NCI-H1930 (cell line): ENCODE data around the gene POC5.
"Not testable (repeated sequence)": the region's sequence is repeated elsewhere in the genome, so short reads cannot be mapped to it uniquely, and the experiment has no call there.

Source experiments
- DNase-seq, 2 experiments: peaks; one replicate each; lab custom pipeline; 2025; lab: John Stamatoyannopoulos, UW

POC5 gene

DNA sequence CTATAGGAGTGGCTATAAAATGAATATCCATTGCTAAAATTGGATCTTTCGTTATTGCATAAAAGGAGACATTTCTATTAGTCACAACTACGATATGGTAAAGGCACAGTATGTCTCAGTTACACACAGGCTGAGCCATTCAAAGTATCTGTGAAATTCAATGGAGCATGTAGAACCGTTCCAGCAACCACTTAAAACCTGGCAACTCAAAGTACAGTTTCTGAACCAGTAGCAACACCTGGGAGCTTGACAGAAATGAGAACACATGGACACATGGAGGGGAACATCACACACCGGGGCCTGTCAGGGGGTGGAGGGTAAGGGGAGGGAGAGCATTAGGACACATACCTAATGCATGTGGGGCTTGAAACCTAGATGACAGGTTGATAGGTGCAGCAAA is 15.4 kb downstream of the POC5 start:
- DNase-seq: no peak

DNA sequence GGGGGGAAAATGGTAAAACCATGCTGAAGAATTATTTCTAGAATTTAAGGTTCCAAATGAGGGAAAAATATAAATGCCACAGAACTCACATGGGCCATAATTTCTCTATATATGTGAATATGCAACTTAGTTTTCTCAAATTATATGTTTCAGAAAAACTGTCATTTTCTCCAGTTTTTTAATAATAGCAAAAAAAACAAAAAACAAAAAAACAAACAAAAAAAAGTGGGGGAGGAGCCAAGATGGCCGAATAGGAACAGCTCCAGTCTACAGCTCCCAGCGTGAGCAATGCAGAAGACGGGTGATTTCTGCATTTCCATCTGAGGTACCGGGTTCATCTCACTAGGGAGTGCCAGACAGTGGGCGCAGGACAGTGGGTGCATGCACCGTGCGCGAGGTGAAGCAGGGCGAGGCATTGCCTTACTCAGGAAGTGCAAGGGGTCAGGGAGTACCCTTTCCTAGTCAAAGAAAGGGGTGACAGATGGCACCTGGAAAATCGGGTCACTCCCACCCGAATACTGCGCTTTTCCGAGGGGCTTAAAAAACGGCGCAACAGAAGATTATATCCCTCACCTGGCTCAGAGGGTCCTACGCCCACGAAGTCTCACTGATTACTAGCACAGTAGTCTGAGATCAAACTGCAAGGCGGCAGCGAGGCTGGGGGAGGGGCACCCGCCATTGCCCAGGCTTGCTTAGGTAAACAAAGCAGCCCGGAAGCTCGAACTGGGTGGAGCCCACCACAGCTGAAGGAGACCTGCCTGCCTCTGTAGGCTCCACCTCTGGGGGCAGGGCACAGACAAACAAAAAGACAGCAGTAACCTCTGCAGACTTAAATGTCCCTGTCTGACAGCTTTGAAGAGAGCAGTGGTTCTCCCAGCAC is 21.5 kb downstream of the POC5 start:
- not testable (repeated sequence) for DNase-seq

- DNase-seq: no peak
Observed at GRCh38 chr5:75694781-75695180, 22.5 kb downstream of the POC5 start.

DNA sequence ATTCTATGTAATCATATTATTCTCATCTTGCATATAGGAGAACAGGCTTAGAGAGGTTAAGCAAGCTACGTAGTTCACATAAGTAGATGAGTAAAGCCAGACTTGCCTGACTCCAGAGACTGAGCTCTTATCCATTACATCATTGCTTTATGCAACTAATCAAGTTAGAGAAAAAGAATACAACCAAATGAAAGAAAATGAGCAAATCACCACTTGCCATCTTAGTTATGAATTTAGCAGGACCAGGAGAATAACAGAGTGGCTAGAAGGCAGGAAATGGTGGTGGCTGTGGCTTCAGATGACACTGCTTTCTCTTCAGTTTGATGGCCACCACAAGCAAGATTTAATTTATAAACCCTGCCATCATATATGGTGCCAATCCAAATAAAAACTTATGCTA is 26.6 kb downstream of the POC5 start:
- DNase-seq: no peak

GRCh38 chr5:75686480-75686879 is 30.8 kb downstream of the POC5 start:
- no peak for DNase-seq

DNA sequence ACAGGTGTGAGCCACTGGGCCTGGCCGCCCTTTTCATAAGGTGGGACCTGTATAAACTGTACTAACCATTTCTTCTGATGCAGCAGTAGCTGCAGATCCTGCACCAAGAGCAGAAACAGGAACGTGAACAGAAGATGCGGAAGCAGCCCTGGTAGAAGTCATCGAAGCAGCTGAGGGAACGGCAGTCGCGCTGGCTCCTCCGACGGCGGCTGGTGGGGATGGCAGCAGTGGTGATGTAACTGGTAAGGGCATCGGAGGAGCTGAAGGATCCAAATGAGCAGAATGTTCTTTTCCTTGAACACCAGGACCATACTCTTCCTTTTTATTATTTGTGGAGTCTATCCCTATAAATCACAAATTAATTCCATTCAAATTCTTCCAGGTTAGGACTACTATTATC is 32.1 kb downstream of the POC5 start:
- DNase-seq: no peak

DNA sequence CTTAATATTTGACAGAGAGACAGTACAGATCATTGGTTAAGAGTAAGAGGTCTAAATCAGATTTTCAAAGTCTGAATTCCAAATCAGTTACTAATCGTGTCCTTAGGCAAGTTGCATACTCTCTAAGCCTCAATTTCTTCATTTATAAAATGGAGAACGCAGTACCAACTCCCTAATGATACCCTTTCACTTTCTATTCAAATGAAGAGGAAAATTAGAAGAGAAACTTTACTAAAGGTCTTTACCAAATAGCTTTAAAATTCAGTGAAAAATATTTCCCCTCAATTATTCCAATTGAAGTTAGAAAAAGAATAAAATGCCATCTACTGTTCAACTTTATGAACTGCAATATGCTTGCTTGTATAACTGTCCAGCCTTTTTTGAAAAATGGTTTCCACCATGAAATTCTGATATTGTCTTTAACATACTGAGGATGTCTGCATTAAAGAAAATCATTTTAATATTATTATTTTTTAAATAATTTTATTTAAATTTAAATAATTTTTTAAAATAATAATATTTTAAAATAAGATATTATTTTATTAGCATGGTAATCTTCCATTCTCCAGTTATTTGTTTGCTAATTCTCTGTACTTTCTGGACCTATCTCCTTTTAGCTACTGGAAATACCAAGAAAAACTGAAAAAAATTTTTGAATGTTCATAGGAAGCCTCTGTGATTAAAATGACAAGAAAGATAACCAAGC is 36.0 kb downstream of the POC5 start:
- no peak for DNase-seq

DNA sequence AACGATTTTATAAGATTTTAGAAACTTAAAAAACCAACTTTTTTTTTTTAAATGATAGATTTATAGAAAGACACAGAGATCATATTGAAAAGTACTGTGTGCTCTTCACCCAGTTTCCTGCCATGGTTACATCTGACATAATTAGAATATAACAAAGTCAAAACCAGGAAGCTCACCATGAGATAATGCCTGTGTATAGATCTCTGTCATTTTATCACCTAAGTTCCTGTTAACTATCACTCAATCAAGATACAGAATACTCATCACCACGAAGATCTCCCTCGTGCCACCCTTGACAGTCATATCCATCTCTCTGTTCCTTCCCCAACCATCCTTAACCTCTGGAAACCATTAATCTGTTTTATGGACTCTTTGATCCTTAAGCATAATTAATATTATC is 39.1 kb downstream of the POC5 start:
- DNase-seq: no peak

- DNase-seq: no peak
Observed at GRCh38 chr5:75677607-75678006, 39.6 kb downstream of the POC5 start.

DNA sequence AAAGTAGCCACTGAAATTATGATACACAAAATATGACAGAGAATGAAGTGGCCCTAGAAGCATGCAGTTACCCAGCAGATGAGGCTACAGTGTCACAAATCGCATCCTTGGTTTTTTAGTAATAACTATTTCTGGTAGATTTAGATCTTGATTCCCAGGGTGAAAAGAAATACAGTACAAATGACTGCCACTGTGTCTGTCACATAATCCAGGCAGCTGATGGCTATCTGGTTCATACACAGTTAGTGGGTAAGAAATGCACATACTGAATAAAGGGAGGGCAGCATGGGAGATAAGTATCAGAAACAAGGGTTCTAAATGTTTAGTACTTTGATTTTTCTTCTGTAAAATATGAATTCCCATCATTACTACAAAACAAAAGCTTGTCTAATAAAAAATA is 41.5 kb downstream of the POC5 start:
- DNase-seq: no peak

- no peak for DNase-seq
Observed at GRCh38 chr5:75672616-75673015, 44.6 kb downstream of the POC5 start.

GRCh38 chr5:75671506-75671905 is 45.7 kb downstream of the POC5 start:
- DNase-seq: no peak

DNA sequence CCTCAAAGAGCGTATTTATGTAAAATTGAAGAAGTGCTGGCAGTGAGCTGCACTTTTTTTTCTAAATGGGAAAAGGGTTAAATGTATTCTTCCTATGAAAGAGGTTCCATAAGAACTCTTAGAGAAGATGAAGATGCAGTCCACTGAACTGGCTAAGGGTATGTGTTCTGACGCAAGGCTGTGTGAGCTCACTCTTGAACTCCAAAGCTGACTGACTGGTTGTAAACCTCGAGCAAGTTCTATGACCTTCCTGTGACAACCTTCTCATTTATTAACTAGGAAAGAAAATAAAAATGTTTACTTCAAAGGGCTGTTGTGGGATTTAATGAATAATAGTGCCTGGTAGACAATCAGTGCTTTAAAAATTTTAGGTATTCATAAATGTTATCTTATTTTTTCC is 46.7 kb downstream of the POC5 start:
- no peak for DNase-seq

DNA sequence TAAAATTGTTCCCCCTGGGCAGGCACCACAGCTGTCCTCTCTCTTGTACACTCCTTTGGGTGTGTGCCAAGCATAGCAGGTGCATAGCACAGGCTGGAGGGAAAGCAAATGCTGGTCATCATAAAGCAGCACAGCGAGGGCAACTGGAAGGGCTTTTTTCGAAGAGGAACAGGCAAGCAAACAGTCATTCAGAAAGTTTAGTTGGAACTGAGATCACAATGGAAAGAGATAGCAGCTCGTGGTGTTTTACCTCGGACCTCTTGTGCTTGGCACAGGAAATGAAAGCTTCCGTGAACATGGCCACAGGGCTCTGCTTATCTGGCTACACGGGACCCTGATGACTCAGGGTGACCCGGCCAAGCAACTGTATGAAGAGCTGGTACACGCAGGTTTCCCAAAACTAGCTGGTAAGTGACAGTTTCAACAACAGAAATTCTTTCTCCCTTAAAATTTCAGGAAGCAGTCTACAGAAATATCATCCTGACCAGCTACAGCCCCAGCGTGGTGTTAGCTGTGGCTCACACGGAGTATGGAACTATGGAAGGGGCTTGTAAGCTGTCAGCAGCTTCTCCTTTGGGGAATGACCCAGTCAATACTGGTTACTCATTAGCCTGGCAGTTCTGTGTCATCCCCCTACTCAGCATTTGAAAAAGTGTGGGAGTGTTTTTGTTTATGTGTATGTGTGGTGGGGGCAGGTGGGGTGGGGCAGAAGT is 48.1 kb downstream of the POC5 start:
- no peak for DNase-seq

GRCh38 chr5:75668445-75668844 is 48.8 kb downstream of the POC5 start:
- no peak for DNase-seq

DNA sequence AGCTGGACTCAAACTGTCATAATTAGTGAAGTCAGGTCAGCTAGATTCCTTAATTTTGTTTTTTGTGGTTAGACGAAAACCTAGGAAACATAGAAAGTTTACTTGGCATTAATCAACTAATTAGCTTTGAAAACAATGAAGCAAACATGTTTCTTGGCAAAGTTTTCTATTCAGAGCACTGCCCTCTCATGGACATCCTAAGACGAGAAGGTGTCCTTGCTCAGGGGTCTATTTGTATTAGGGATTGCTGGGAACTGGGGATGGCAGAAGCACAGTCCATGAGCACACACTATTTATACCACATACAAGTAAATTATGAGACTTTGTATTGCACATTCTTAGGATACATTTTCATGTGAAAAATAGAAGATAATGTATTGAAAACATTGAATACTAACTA is 49.7 kb downstream of the POC5 start:
- DNase-seq: no peak

GRCh38 chr5:75666801-75667200 is 50.4 kb downstream of the POC5 start:
- DNase-seq: no peak

- no peak for DNase-seq
Observed at GRCh38 chr5:75664979-75665378, 52.3 kb downstream of the POC5 start.

- DNase-seq: no peak
Observed at GRCh38 chr5:75663579-75664284, 53.5 kb downstream of the POC5 start.

GRCh38 chr5:75662061-75662460 is 55.2 kb downstream of the POC5 start:
- DNase-seq: no peak

GRCh38 chr5:75660678-75661465 is 56.4 kb downstream of the POC5 start:
- no peak for DNase-seq
